Measurements from ENCODE around the gene CAPN11. TPM values are rescaled to one million over a fixed set of nuclear protein-coding genes. Genes with fewer than 3 reads are reported as not detected.

CAPN11 gene
- total and polyA plus RNA-seq, 9 of the 15 experiments (the other 6 are each of a cell fraction or from before 2014, with no cell fraction given) = 0.03 to 0.61 (median 0.17) TPM; not detected in 1

DNA sequence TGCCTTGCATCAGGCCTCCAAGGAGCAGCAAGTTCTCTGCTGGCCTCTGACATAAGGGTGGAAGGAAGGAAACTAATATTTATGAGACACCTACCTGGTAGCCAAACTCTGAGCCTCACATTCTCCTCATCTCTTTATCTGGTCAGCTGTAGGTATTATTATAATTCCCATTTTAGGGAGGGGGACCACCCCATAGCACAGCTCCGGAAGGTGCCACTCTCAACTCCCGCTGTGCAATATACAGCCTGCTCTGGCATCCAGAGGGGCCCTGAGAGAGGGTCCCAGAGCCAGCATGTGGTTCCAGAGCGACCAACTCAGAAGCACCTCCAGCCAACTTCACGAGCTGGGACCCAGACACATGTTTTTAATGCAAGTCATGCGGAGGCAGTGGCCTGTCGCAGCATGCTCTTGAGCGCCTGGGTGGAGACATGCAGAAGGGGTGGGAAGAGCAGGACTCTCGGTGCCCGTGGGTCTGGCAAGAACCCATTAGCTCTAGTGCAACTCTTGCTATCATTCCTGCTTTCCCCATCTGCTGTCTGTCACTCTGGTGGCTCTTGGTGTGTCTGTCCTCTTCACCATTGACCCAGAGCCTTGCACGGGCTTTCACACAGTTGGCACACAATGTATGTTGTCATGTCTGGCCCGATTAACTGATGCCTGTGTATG, 43.2 kb downstream of the CAPN11 start (continued):
- TF ChIP-seq, protein P1, sequence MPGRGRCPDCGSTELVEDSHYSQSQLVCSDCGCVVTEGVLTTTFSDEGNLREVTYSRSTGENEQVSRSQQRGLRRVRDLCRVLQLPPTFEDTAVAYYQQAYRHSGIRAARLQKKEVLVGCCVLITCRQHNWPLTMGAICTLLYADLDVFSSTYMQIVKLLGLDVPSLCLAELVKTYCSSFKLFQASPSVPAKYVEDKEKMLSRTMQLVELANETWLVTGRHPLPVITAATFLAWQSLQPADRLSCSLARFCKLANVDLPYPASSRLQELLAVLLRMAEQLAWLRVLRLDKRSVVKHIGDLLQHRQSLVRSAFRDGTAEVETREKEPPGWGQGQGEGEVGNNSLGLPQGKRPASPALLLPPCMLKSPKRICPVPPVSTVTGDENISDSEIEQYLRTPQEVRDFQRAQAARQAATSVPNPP (IDR thresholded peaks at IDR 0.05; ENCODE audit: borderline replicate concordance, insufficient read depth, insufficient read length) = no peak
- TF ChIP-seq HNRNPL (IDR thresholded peaks at IDR 0.05; ENCODE audit: low read depth, low read length) (no peak), CHCHD3 (CRISPR knock-in tag; IDR thresholded peaks at IDR 0.05) (no peak), POLR2H (tag; IDR thresholded peaks at IDR 0.05; ENCODE audit: low read depth) (no peak), ZNF644 (tag; IDR thresholded peaks at IDR 0.05; ENCODE audit: low read depth) (no peak), MEF2A (IDR thresholded peaks at IDR 0.05; ENCODE audit: control insufficient read depth, low read depth, low read length) (no peak), MED1 (CRISPR knock-in tag; IDR thresholded peaks at IDR 0.05; ENCODE audit: borderline replicate concordance) (no peak), JUN (IDR thresholded peaks at IDR 0.05; ENCODE audit: borderline replicate concordance, low read depth, low read length) (peak; percentile 15; the same call in 1 of the 2 replicates), JUN (CRISPR knock-in tag; IDR thresholded peaks at IDR 0.05; ENCODE audit: borderline replicate concordance) (no peak), STAT5B (CRISPR knock-in tag; IDR thresholded peaks at IDR 0.05) (no peak), TAF15 (IDR thresholded peaks at IDR 0.05; ENCODE audit: low read depth, low read length) (no peak), CBX2 (IDR thresholded peaks at IDR 0.05; ENCODE audit: insufficient read depth, low read length, poor library complexity, severe bottlenecking) (no peak), MYNN (IDR thresholded peaks at IDR 0.05) (no peak), MYNN (CRISPR knock-in tag; IDR thresholded peaks at IDR 0.05) (no peak), KDM4B (IDR thresholded peaks at IDR 0.05; ENCODE audit: borderline replicate concordance in 2 of 2, low read depth in 1 of 2) (no peak), BRF1 (IDR thresholded peaks at IDR 0.05; ENCODE audit: borderline replicate concordance, extremely low read depth, insufficient read length) (no peak), CBX3 (IDR thresholded peaks at IDR 0.05; ENCODE audit: borderline replicate concordance in 1 of 2, low read length in 2 of 2) (0 out of 3 replicates have a peak, but pooled peaks of 1 of the 2 experiments have one; percentile 52), EZH2 (IDR thresholded peaks at IDR 0.05; ENCODE audit: borderline replicate concordance, low read depth, low read length) (no peak)
- TF ChIP-seq, protein P2, sequence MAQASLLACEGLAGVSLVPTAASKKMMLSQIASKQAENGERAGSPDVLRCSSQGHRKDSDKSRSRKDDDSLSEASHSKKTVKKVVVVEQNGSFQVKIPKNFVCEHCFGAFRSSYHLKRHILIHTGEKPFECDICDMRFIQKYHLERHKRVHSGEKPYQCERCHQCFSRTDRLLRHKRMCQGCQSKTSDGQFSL (CRISPR knock-in tag; IDR thresholded peaks at IDR 0.05) = no peak
- TF ChIP-seq, protein P2 (tag; IDR thresholded peaks at IDR 0.05) = no peak
- TF ChIP-seq, protein P3, sequence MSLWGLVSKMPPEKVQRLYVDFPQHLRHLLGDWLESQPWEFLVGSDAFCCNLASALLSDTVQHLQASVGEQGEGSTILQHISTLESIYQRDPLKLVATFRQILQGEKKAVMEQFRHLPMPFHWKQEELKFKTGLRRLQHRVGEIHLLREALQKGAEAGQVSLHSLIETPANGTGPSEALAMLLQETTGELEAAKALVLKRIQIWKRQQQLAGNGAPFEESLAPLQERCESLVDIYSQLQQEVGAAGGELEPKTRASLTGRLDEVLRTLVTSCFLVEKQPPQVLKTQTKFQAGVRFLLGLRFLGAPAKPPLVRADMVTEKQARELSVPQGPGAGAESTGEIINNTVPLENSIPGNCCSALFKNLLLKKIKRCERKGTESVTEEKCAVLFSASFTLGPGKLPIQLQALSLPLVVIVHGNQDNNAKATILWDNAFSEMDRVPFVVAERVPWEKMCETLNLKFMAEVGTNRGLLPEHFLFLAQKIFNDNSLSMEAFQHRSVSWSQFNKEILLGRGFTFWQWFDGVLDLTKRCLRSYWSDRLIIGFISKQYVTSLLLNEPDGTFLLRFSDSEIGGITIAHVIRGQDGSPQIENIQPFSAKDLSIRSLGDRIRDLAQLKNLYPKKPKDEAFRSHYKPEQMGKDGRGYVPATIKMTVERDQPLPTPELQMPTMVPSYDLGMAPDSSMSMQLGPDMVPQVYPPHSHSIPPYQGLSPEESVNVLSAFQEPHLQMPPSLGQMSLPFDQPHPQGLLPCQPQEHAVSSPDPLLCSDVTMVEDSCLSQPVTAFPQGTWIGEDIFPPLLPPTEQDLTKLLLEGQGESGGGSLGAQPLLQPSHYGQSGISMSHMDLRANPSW (CRISPR knock-in tag; IDR thresholded peaks at IDR 0.05) = no peak
- TF ChIP-seq, protein P4, sequence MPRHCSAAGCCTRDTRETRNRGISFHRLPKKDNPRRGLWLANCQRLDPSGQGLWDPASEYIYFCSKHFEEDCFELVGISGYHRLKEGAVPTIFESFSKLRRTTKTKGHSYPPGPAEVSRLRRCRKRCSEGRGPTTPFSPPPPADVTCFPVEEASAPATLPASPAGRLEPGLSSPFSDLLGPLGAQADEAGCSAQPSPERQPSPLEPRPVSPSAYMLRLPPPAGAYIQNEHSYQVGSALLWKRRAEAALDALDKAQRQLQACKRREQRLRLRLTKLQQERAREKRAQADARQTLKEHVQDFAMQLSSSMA (CRISPR knock-in tag; IDR thresholded peaks at IDR 0.05) = no peak

Data from K562 (cell line).